Keratinocyte (primary cell): ENCODE results near the gene LSM11.

Experiments used
- EZH2 ChIP-seq: IDR thresholded peaks from one replicate; pipeline ENCODE4 v1.6.1; 2012; ENCODE audit warnings: inconsistent platforms, mild to moderate bottlenecking, low read length, moderate library complexity
- TF ChIP-seq, protein P1 (sequence below), 3 experiments: IDR thresholded peaks in 1 of 3; conservative IDR thresholded peaks in 1 of 3; optimal IDR thresholded peaks in 1 of 3; 2 replicates in 2 of 3; 3 replicates in 1 of 3; pipeline versions ENCODE3 to v1.5.1; 2011; ENCODE audit warnings: low read length in 3 of 3, mild to moderate bottlenecking in 3 of 3, moderate library complexity in 2 of 3, control low read depth in 1 of 3, inconsistent platforms in 1 of 3; ENCODE audit not compliant: insufficient read depth in 2 of 3; ENCODE audit errors: extremely low read depth in 1 of 3

DNA sequence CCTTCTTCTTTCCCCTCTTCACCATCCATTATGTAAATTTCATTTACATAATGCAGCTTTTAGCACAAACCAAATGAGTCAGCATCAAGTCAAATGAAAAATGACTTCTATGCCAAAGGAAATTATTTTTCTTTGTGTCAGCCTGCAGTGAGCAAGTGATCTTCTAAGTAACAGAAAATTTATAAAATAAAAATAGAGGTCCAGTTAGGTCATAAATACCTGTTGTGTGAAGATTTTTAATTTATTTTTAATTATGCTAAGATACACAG, 29.0 kb upstream of the LSM11 start:
- TF ChIP-seq, protein P1, sequence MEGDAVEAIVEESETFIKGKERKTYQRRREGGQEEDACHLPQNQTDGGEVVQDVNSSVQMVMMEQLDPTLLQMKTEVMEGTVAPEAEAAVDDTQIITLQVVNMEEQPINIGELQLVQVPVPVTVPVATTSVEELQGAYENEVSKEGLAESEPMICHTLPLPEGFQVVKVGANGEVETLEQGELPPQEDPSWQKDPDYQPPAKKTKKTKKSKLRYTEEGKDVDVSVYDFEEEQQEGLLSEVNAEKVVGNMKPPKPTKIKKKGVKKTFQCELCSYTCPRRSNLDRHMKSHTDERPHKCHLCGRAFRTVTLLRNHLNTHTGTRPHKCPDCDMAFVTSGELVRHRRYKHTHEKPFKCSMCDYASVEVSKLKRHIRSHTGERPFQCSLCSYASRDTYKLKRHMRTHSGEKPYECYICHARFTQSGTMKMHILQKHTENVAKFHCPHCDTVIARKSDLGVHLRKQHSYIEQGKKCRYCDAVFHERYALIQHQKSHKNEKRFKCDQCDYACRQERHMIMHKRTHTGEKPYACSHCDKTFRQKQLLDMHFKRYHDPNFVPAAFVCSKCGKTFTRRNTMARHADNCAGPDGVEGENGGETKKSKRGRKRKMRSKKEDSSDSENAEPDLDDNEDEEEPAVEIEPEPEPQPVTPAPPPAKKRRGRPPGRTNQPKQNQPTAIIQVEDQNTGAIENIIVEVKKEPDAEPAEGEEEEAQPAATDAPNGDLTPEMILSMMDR (optimal IDR thresholded peaks at IDR 0.05 in 1 of 3, IDR thresholded peaks at IDR 0.05 in 1 of 3, conservative IDR thresholded peaks at IDR 0.05 in 1 of 3; ENCODE audit: extremely low read depth in 1 of 3, insufficient read depth in 2 of 3, low read length in 3 of 3): no peak
- no peak for TF ChIP-seq EZH2
